Measurements from ENCODE around the gene COL13A1. TPM values are rescaled to one million over a fixed set of nuclear protein-coding genes. Genes with fewer than 3 reads are reported as not detected.
A peak's percentile ranks its signal among the peaks of the same experiment; 100 is the strongest.

The COL13A1 gene
- total RNA-seq, 1 donor from 2014 or later, result 4.9 TPM

GRCh38 chr10:69791812-69792211 lies 9.9 kb upstream of the COL13A1 start:
- no peak for DNase-seq (ENCODE audit: low spot score)

GRCh38 chr10:69792341-69792740 lies 9.4 kb upstream of the COL13A1 start:
- DNase-seq (ENCODE audit: low spot score), result no peak

- no peak for DNase-seq (ENCODE audit: low spot score)
These were observed 7.0 kb upstream of the COL13A1 start for GRCh38 chr10:69794673-69795072.

GRCh38 chr10:69795242-69795934 lies 6.3 kb upstream of the COL13A1 start:
- DNase-seq (ENCODE audit: low spot score), result no peak

- no peak for DNase-seq (ENCODE audit: low spot score)
These were observed 3.7 kb upstream of the COL13A1 start for GRCh38 chr10:69797959-69798358.

- no peak for DNase-seq (ENCODE audit: low spot score)
These were observed 1.6 kb upstream of the COL13A1 start for GRCh38 chr10:69800109-69800508.

- no peak for DNase-seq (ENCODE audit: low spot score)
These were observed 1.0 kb upstream of the COL13A1 start for GRCh38 chr10:69800665-69801064.

- peak; percentile 70 for DNase-seq (ENCODE audit: low spot score)
These were observed 642 bp upstream of the COL13A1 start for GRCh38 chr10:69801094-69801433.

- DNase-seq (ENCODE audit: low spot score), result no peak
These were observed 887 bp downstream of the COL13A1 start for GRCh38 chr10:69802424-69803161.

GRCh38 chr10:69803809-69804208 lies 2.1 kb downstream of the COL13A1 start:
- DNase-seq (ENCODE audit: low spot score), result no peak

- DNase-seq (ENCODE audit: low spot score), result no peak
These were observed 3.1 kb downstream of the COL13A1 start for GRCh38 chr10:69804775-69805174.

- DNase-seq (ENCODE audit: low spot score), result no peak
These were observed 5.4 kb downstream of the COL13A1 start for GRCh38 chr10:69807122-69807521.

GRCh38 chr10:69807696-69808095 lies 6.0 kb downstream of the COL13A1 start:
- no peak for DNase-seq (ENCODE audit: low spot score)

GRCh38 chr10:69809318-69809717 lies 7.6 kb downstream of the COL13A1 start:
- no peak for DNase-seq (ENCODE audit: low spot score)

GRCh38 chr10:69810097-69810496 lies 8.4 kb downstream of the COL13A1 start:
- no peak for DNase-seq (ENCODE audit: low spot score)

- no peak for DNase-seq (ENCODE audit: low spot score)
These were observed 9.1 kb downstream of the COL13A1 start for GRCh38 chr10:69810675-69811397.

- DNase-seq (ENCODE audit: low spot score), result no peak
These were observed 11.9 kb downstream of the COL13A1 start for GRCh38 chr10:69813632-69814031.

GRCh38 chr10:69814251-69814650 lies 12.5 kb downstream of the COL13A1 start:
- no peak for DNase-seq (ENCODE audit: low spot score)

GRCh38 chr10:69815104-69815503 lies 13.4 kb downstream of the COL13A1 start:
- no peak for DNase-seq (ENCODE audit: low spot score)

GRCh38 chr10:69816521-69816920 lies 14.8 kb downstream of the COL13A1 start:
- no peak for DNase-seq (ENCODE audit: low spot score)

GRCh38 chr10:69817078-69817581 lies 15.4 kb downstream of the COL13A1 start:
- DNase-seq (ENCODE audit: low spot score), result no peak

GRCh38 chr10:69818676-69819239 lies 17.1 kb downstream of the COL13A1 start:
- no peak for DNase-seq (ENCODE audit: low spot score)

Data from ureter (tissue), 1 donor.